ENCODE data around the gene PACRG. TPM values are rescaled to one million over a fixed set of nuclear protein-coding genes. Genes with fewer than 3 reads are reported as not detected.

Gene PACRG
- polyA plus RNA-seq, 2 of the 4 experiments (the other 2 are of a cell fraction): 0.14 to 0.30 TPM

- TF ChIP-seq BHLHE40 (IDR thresholded peaks at IDR 0.05; ENCODE audit: low read depth, low read length) (no peak), FOXS1 (CRISPR knock-in tag; IDR thresholded peaks at IDR 0.05) (no peak), HOXB5 (CRISPR knock-in tag; IDR thresholded peaks at IDR 0.05) (no peak)
- ChIA-PET CTCF (no interaction called here), POLR2A (no interaction called here)
- Histone ChIP-seq H3K27ac (no peak overlapping the region), H3K4me3 (no peak overlapping the region), H3K4me2 (no peak overlapping the region), H3K9me3 (no peaks in the 10 kb centered on the region), H3K4me1 (no peaks in the 10 kb centered on the region)
- ATAC-seq (no peak), FAIRE-seq (no peak), DNase-seq (ENCODE audit: low read depth in 1 of 2, low spot score in 1 of 2) (no peak)
- WGBS (ENCODE audit: missing lambda C conversion rate): 14% methylated on average over 8 of the region's 8 CpGs
Measured at GRCh38 chr6:163085861-163086623, 358.3 kb downstream of the PACRG start.

GRCh38 chr6:163086624-163086920, 358.8 kb downstream of the PACRG start:
- TF ChIP-seq CHD2 (IDR thresholded peaks at IDR 0.05; ENCODE audit: low read length, partially characterized antibody) (no peak), BHLHE40 (IDR thresholded peaks at IDR 0.05; ENCODE audit: low read depth, low read length) (no peak), NPAS2 (CRISPR knock-in tag; IDR thresholded peaks at IDR 0.05; ENCODE audit: borderline replicate concordance) (no peak), REST (IDR thresholded peaks at IDR 0.05) (no peak), KDM5A (IDR thresholded peaks at IDR 0.05) (no peak), RAD21 (conservative IDR thresholded peaks at IDR 0.05 in 1 of 2, IDR thresholded peaks at IDR 0.05 in 1 of 2) (no peak), HOXB13 (CRISPR knock-in tag; IDR thresholded peaks at IDR 0.05; ENCODE audit: low read depth) (no peak), MAX (IDR thresholded peaks at IDR 0.05) (no peak), ELK1 (IDR thresholded peaks at IDR 0.05; ENCODE audit: low read depth, low read length) (no peak), HEYL (CRISPR knock-in tag; IDR thresholded peaks at IDR 0.05) (no peak), MAZ (IDR thresholded peaks at IDR 0.05; ENCODE audit: borderline replicate concordance, low read depth, low read length) (no peak), ZSCAN20 (CRISPR knock-in tag; IDR thresholded peaks at IDR 0.05) (no peak)
- POLR2A ChIA-PET: no interaction called here
- CTCF ChIA-PET: no interaction called here
- Histone ChIP-seq H3K4me1 (no peaks in the 10 kb centered on the region), H3K9me3 (no peaks in the 10 kb centered on the region), H3K4me3 (no peak overlapping the region), H3K4me2 (no peak overlapping the region), H3K27ac (no peak overlapping the region)
- FAIRE-seq (no peak), ATAC-seq (no peak), DNase-seq (ENCODE audit: low read depth in 1 of 2, low spot score in 1 of 2) (no peak)
- 4% methylated on average over 1 of the region's 1 CpG for WGBS (ENCODE audit: missing lambda C conversion rate)

- Histone ChIP-seq H3K9me3 (no peaks in the 10 kb centered on the region), H3K4me1 (no peaks in the 10 kb centered on the region), H3K4me2 (no peak overlapping the region), H3K27ac (no peak overlapping the region), H3K4me3 (no peak overlapping the region)
- FAIRE-seq: no peak
- no peak for DNase-seq (ENCODE audit: low read depth in 1 of 2, low spot score in 1 of 2)
- ChIA-PET POLR2A (no interaction called here), CTCF (no interaction called here)
- no peak for ATAC-seq
- no peak for TF ChIP-seq JUNB (IDR thresholded peaks at IDR 0.05)
- TF ChIP-seq EHF (CRISPR knock-in tag; IDR thresholded peaks at IDR 0.05): no peak
- no peak for TF ChIP-seq FOSB (CRISPR knock-in tag; IDR thresholded peaks at IDR 0.05)
- no peak for TF ChIP-seq RAD21 (conservative IDR thresholded peaks at IDR 0.05 in 1 of 2, IDR thresholded peaks at IDR 0.05 in 1 of 2)
- no peak for TF ChIP-seq GATA3 (IDR thresholded peaks at IDR 0.05; ENCODE audit: borderline replicate concordance)
- TF ChIP-seq FOXS1 (CRISPR knock-in tag; IDR thresholded peaks at IDR 0.05): no peak
- no peak for TF ChIP-seq ZC3H11A (IDR thresholded peaks at IDR 0.05)
- TF ChIP-seq USF2 (IDR thresholded peaks at IDR 0.05): no peak
- TF ChIP-seq BHLHE40 (IDR thresholded peaks at IDR 0.05; ENCODE audit: low read depth, low read length): no peak
- TF ChIP-seq ZSCAN20 (CRISPR knock-in tag; IDR thresholded peaks at IDR 0.05): no peak
- no peak for TF ChIP-seq PHF8 (IDR thresholded peaks at IDR 0.05; ENCODE audit: borderline replicate concordance, low read depth)
- no peak for TF ChIP-seq EP300 (IDR thresholded peaks at IDR 0.05)
- TF ChIP-seq NFE2L2 (conservative IDR thresholded peaks at IDR 0.05; ENCODE audit: low read length): no peak
- no peak for TF ChIP-seq ZNF302 (CRISPR knock-in tag; IDR thresholded peaks at IDR 0.05)
- TF ChIP-seq FOSL2 (IDR thresholded peaks at IDR 0.05): no peak
- no peak for TF ChIP-seq FOSL2 (CRISPR knock-in tag; IDR thresholded peaks at IDR 0.05)
Measured at GRCh38 chr6:163087981-163088380, 360.2 kb downstream of the PACRG start.
